Measurements from ENCODE around the gene UBE2G2. TPM values are rescaled to one million over a fixed set of nuclear protein-coding genes. Genes with fewer than 3 reads are reported as not detected.

The UBE2G2 gene
- total and polyA plus RNA-seq, 10 donors = 39.4 to 125 (median 84.5) TPM

- H3K27ac ChIP-seq = no peak overlapping the region
- H3K4me3 ChIP-seq = no peak overlapping the region
- intact Hi-C loops (cut with DNase I; ENCODE audit: low total_unique reads) = no loop called here
- no peaks in the 10 kb centered on the region for H3K27me3 ChIP-seq (replicated peaks in 1 of 7)
- no peaks in the 10 kb centered on the region for H3K9me3 ChIP-seq
- no peak for TF ChIP-seq CTCF (IDR thresholded peaks at IDR 0.05 in 8 of 11, conservative IDR thresholded peaks at IDR 0.05 in 3 of 11)
- TF ChIP-seq POLR2AphosphoS5 (IDR thresholded peaks at IDR 0.05) = no peak
- H3K36me3 ChIP-seq = peaks cover 0 to 60% (median 35%) of the 10 kb centered on the region in 6 donors
- WGBS, 5 donors = 83 to 96% (median 94%) methylated on average over 9 to 10 of the region's 10 CpGs
- peaks cover 10 to 82% (median 33%) of the 10 kb centered on the region in 6 donors for H3K4me1 ChIP-seq
- DNase-seq = no peak
These were observed 11.5 kb upstream of the UBE2G2 start for GRCh38 chr21:44813149-44813548.

- intact Hi-C loops (cut with DNase I; ENCODE audit: low total_unique reads) = no loop called here
- Histone ChIP-seq H3K27me3 (replicated peaks in 1 of 7) (no peaks in the 10 kb centered on the region), H3K9me3 (no peaks in the 10 kb centered on the region), H3K27ac (no peak overlapping the region), H3K36me3 (peaks cover 0 to 65% (median 41%) of the 10 kb centered on the region in 6 donors), H3K4me3 (no peak overlapping the region), H3K4me1 (peaks cover 10 to 82% (median 33%) of the 10 kb centered on the region in 6 donors)
- 89 to 95% (median 90%) methylated on average over 14 of the region's 14 CpGs for WGBS, 5 donors
- DNase-seq = no peak
- TF ChIP-seq POLR2AphosphoS5 (IDR thresholded peaks at IDR 0.05) = no peak
- TF ChIP-seq CTCF (IDR thresholded peaks at IDR 0.05 in 8 of 11, conservative IDR thresholded peaks at IDR 0.05 in 3 of 11) = no peak
- TF ChIP-seq POLR2A (IDR thresholded peaks at IDR 0.05) = no peak
These were observed 11.0 kb upstream of the UBE2G2 start for GRCh38 chr21:44812640-44813039.

GRCh38 chr21:44810779-44811178, 9.2 kb upstream of the UBE2G2 start:
- intact Hi-C loops (cut with DNase I; ENCODE audit: low total_unique reads) = no loop called here
- H3K27me3 ChIP-seq (replicated peaks in 1 of 7) = no peaks in the 10 kb centered on the region
- H3K27ac ChIP-seq = no peak overlapping the region
- peaks cover 1 to 64% (median 17%) of the 10 kb centered on the region in 6 donors for H3K4me1 ChIP-seq
- TF ChIP-seq CTCF (IDR thresholded peaks at IDR 0.05 in 8 of 11, conservative IDR thresholded peaks at IDR 0.05 in 3 of 11) = no peak
- TF ChIP-seq POLR2A (IDR thresholded peaks at IDR 0.05) = no peak
- TF ChIP-seq POLR2AphosphoS5 (IDR thresholded peaks at IDR 0.05) = no peak
- WGBS, 5 donors = 82 to 92% (median 90%) methylated on average over 6 of the region's 6 CpGs
- no peak overlapping the region for H3K4me3 ChIP-seq
- H3K36me3 ChIP-seq = peaks cover 0 to 83% (median 58%) of the 10 kb centered on the region in 6 donors
- DNase-seq = no peak
- no peaks in the 10 kb centered on the region for H3K9me3 ChIP-seq

- WGBS, 5 donors = 88 to 96% (median 91%) methylated on average over 4 of the region's 4 CpGs
- peak overlapping the region in 1 of 8 donors; percentile 0 for H3K27ac ChIP-seq
- DNase-seq = no peak
- H3K27me3 ChIP-seq (replicated peaks in 1 of 7) = no peaks in the 10 kb centered on the region
- no peaks in the 10 kb centered on the region for H3K9me3 ChIP-seq
- intact Hi-C loops (cut with DNase I; ENCODE audit: low total_unique reads) = loop anchor here (10.0 kb wide), 1 partner anchor 119 kb away; the partner anchor contains the start of gene ITGB2
- TF ChIP-seq CTCF (IDR thresholded peaks at IDR 0.05 in 8 of 11, conservative IDR thresholded peaks at IDR 0.05 in 3 of 11) (no peak), POLR2AphosphoS5 (IDR thresholded peaks at IDR 0.05) (no peak), POLR2A (IDR thresholded peaks at IDR 0.05) (no peak)
- H3K4me3 ChIP-seq = no peak overlapping the region
- H3K36me3 ChIP-seq = peaks cover 0 to 75% (median 55%) of the 10 kb centered on the region in 6 donors
- H3K4me1 ChIP-seq = peaks cover 7 to 56% (median 22%) of the 10 kb centered on the region in 6 donors
These were observed 4.2 kb upstream of the UBE2G2 start for GRCh38 chr21:44805859-44806258.

Measured in spleen (tissue), 11 donors.